Measurements from ENCODE around the gene LARGE1.

Gene LARGE1

GRCh38 chr22:33544707-33545106 lies 375.6 kb downstream of the LARGE1 start:
- no peak for DNase-seq

- DNase-seq, result no peak
These were observed 377.6 kb downstream of the LARGE1 start for GRCh38 chr22:33542722-33543121.

GRCh38 chr22:33542153-33542552 lies 378.1 kb downstream of the LARGE1 start:
- no peak for DNase-seq

GRCh38 chr22:33539902-33540751 lies 380.1 kb downstream of the LARGE1 start:
- DNase-seq, result no peak

GRCh38 chr22:33539202-33539901 lies 380.9 kb downstream of the LARGE1 start:
- DNase-seq, result no peak

- DNase-seq, result no peak
These were observed 381.9 kb downstream of the LARGE1 start for GRCh38 chr22:33538277-33538885.

GRCh38 chr22:33537059-33537458 lies 383.2 kb downstream of the LARGE1 start:
- DNase-seq, result no peak

GRCh38 chr22:33535937-33536875 lies 384.1 kb downstream of the LARGE1 start:
- DNase-seq, result no peak

- no peak for DNase-seq
These were observed 390.7 kb downstream of the LARGE1 start for GRCh38 chr22:33529424-33530113.

GRCh38 chr22:33528183-33528582 lies 392.1 kb downstream of the LARGE1 start:
- no peak for DNase-seq

- DNase-seq, result no peak
These were observed 393.7 kb downstream of the LARGE1 start for GRCh38 chr22:33526434-33527107.

- no peak for DNase-seq
These were observed 395.6 kb downstream of the LARGE1 start for GRCh38 chr22:33524511-33525260.

- DNase-seq, result no peak
These were observed 398.2 kb downstream of the LARGE1 start for GRCh38 chr22:33521879-33522665.

- no peak for DNase-seq
These were observed 399.1 kb downstream of the LARGE1 start for GRCh38 chr22:33520904-33521780.

GRCh38 chr22:33519974-33520903 lies 400.0 kb downstream of the LARGE1 start:
- DNase-seq, result no peak

- no peak for DNase-seq
These were observed 401.0 kb downstream of the LARGE1 start for GRCh38 chr22:33519071-33519973.

GRCh38 chr22:33518405-33518804 lies 401.9 kb downstream of the LARGE1 start:
- no peak for DNase-seq

Measured in NCI-H2107 (cell line).